ENCODE measurements around the gene MMP2. TPM values are rescaled to one million over a fixed set of nuclear protein-coding genes. Genes with fewer than 3 reads are reported as not detected.

MMP2 gene
- total RNA-seq, 1 donor from 2014 or later = 452 TPM

- Mint-ChIP-seq H3K4me3 (ENCODE audit: unreplicated experiment) (no peak overlapping the region), H3K36me3 (ENCODE audit: unreplicated experiment) (no peaks in the 10 kb centered on the region)
Observed at GRCh38 chr16:55444754-55445485, 34.1 kb upstream of the MMP2 start.

GRCh38 chr16:55447231-55447630, 31.8 kb upstream of the MMP2 start:
- TF ChIP-seq CTCF (IDR thresholded peaks at IDR 0.05) = no peak
- DNase-seq (ENCODE audit: extremely low spot score, unreplicated experiment) = no peak
- Mint-ChIP-seq H3K27me3 (ENCODE audit: unreplicated experiment) (peaks cover 11% of the 10 kb centered on the region), H3K27ac (ENCODE audit: unreplicated experiment) (no peak overlapping the region), H3K4me1 (ENCODE audit: unreplicated experiment) (no peaks in the 10 kb centered on the region), H3K9me3 (ENCODE audit: unreplicated experiment) (no peaks in the 10 kb centered on the region), H3K4me3 (ENCODE audit: unreplicated experiment) (no peak overlapping the region), H3K36me3 (ENCODE audit: unreplicated experiment) (no peaks in the 10 kb centered on the region)

More at GRCh38 chr16:55444754-55445485, 34.1 kb upstream of the MMP2 start:
- Mint-ChIP-seq H3K9me3 (ENCODE audit: unreplicated experiment) (no peaks in the 10 kb centered on the region), H3K27me3 (ENCODE audit: unreplicated experiment) (peaks cover 17% of the 10 kb centered on the region), H3K4me1 (ENCODE audit: unreplicated experiment) (no peaks in the 10 kb centered on the region), H3K27ac (ENCODE audit: unreplicated experiment) (no peak overlapping the region)
- DNase-seq (ENCODE audit: extremely low spot score, unreplicated experiment) = no peak
- TF ChIP-seq CTCF (IDR thresholded peaks at IDR 0.05) = no peak

- H3K27ac Mint-ChIP-seq (ENCODE audit: unreplicated experiment) = no peak overlapping the region
- no peak for TF ChIP-seq CTCF (IDR thresholded peaks at IDR 0.05)
- peaks cover 4% of the 10 kb centered on the region for H3K27me3 Mint-ChIP-seq (ENCODE audit: unreplicated experiment)
- no peaks in the 10 kb centered on the region for H3K4me1 Mint-ChIP-seq (ENCODE audit: unreplicated experiment)
- H3K9me3 Mint-ChIP-seq (ENCODE audit: unreplicated experiment) = no peaks in the 10 kb centered on the region
- no peak overlapping the region for H3K4me3 Mint-ChIP-seq (ENCODE audit: unreplicated experiment)
- H3K36me3 Mint-ChIP-seq (ENCODE audit: unreplicated experiment) = no peaks in the 10 kb centered on the region
- DNase-seq (ENCODE audit: extremely low spot score, unreplicated experiment) = no peak
Observed at GRCh38 chr16:55452996-55453395, 26.0 kb upstream of the MMP2 start.

- no peaks in the 10 kb centered on the region for H3K4me1 Mint-ChIP-seq (ENCODE audit: unreplicated experiment)
- no peak for DNase-seq (ENCODE audit: extremely low spot score, unreplicated experiment)
- H3K36me3 Mint-ChIP-seq (ENCODE audit: unreplicated experiment) = no peaks in the 10 kb centered on the region
- H3K4me3 Mint-ChIP-seq (ENCODE audit: unreplicated experiment) = no peak overlapping the region
- H3K9me3 Mint-ChIP-seq (ENCODE audit: unreplicated experiment) = no peaks in the 10 kb centered on the region
- no peak overlapping the region for H3K27ac Mint-ChIP-seq (ENCODE audit: unreplicated experiment)
- TF ChIP-seq CTCF (IDR thresholded peaks at IDR 0.05) = no peak
- peaks cover 5% of the 10 kb centered on the region for H3K27me3 Mint-ChIP-seq (ENCODE audit: unreplicated experiment)
Observed at GRCh38 chr16:55453909-55454308, 25.1 kb upstream of the MMP2 start.

GRCh38 chr16:55454861-55455260, 24.1 kb upstream of the MMP2 start:
- no peak overlapping the region for H3K4me3 Mint-ChIP-seq (ENCODE audit: unreplicated experiment)
- no peak overlapping the region for H3K27ac Mint-ChIP-seq (ENCODE audit: unreplicated experiment)
- no peaks in the 10 kb centered on the region for H3K36me3 Mint-ChIP-seq (ENCODE audit: unreplicated experiment)
- no peaks in the 10 kb centered on the region for H3K4me1 Mint-ChIP-seq (ENCODE audit: unreplicated experiment)
- DNase-seq (ENCODE audit: extremely low spot score, unreplicated experiment) = no peak
- no peaks in the 10 kb centered on the region for H3K9me3 Mint-ChIP-seq (ENCODE audit: unreplicated experiment)
- peaks cover 6% of the 10 kb centered on the region for H3K27me3 Mint-ChIP-seq (ENCODE audit: unreplicated experiment)
- TF ChIP-seq CTCF (IDR thresholded peaks at IDR 0.05) = no peak

Measured in osteocyte (in vitro differentiated cells).